K562 (cell line): ENCODE data around the gene EFEMP2. TPM values are rescaled to one million over a fixed set of nuclear protein-coding genes. Genes with fewer than 3 reads are reported as not detected.

ENCODE experiments used
- CBX5 ChIP-seq: IDR thresholded peaks from 2 replicates; pipeline ENCODE4 v1.6.1; 2014; ENCODE audit warnings: low read depth, borderline replicate concordance
- E2F1 ChIP-seq: sonication (generic); formaldehyde crosslinking; IDR thresholded peaks from 2 replicates; pipeline ENCODE4 v1.8.1; 2023; ENCODE audit warnings: mild to moderate bottlenecking, missing genetic modification reagents, moderate library complexity
- HCFC1 ChIP-seq: IDR thresholded peaks from 2 replicates; pipeline ENCODE4 v1.6.1; 2012; ENCODE audit warnings: low read depth, low read length, improper control_type of control experiment
- HNRNPUL1 ChIP-seq: fragments of 200-400 bp; formaldehyde crosslinking; IDR thresholded peaks from 2 replicates; pipeline ENCODE4 v1.6.1; 2017; ENCODE audit warnings: low read length
- KAT8 ChIP-seq: fragments of 450-650 bp; IDR thresholded peaks from 2 replicates; pipeline ENCODE4 v1.6.1; 2016; ENCODE audit warnings: low read depth, mild to moderate bottlenecking
- MAFK ChIP-seq: IDR thresholded peaks from 2 replicates; pipeline ENCODE4 v1.6.1; 2011; ENCODE audit warnings: low read length, improper control_type of control experiment
- MIER1 ChIP-seq: fragments of 450-650 bp; IDR thresholded peaks from 2 replicates; pipeline ENCODE4 v1.6.1; 2016; ENCODE audit warnings: antibody characterized with exemption, mild to moderate bottlenecking, low read depth
- MITF ChIP-seq: IDR thresholded peaks from 2 replicates; pipeline ENCODE4 v1.6.1; 2014; ENCODE audit warnings: antibody characterized with exemption
- NCOA1 ChIP-seq: fragments of 450-650 bp; IDR thresholded peaks from 2 replicates; pipeline ENCODE4 v1.6.1; 2016; ENCODE audit warnings: low read depth
- NFYB ChIP-seq: IDR thresholded peaks from 2 replicates; pipeline ENCODE4 v1.6.1; 2011; ENCODE audit warnings: mild to moderate bottlenecking, moderate library complexity; ENCODE audit not compliant: insufficient read length; ENCODE audit errors: extremely low read depth
- PHB2 ChIP-seq: fragments of 450-650 bp; IDR thresholded peaks from 2 replicates; pipeline ENCODE4 v1.6.1; 2017; ENCODE audit warnings: low read depth
- PHF20 ChIP-seq: fragments of 450-650 bp; IDR thresholded peaks from 2 replicates; pipeline ENCODE4 v1.6.1; 2018; ENCODE audit not compliant: partially characterized antibody
- PKNOX1 ChIP-seq: fragments of 450-650 bp; IDR thresholded peaks from 2 replicates; pipeline ENCODE4 v1.6.1; 2016
- RCOR1 ChIP-seq, 2 experiments: IDR thresholded peaks; 2 replicates each; pipeline ENCODE4 v1.6.1; 2012; ENCODE audit warnings: low read depth in 2 of 2, low read length in 2 of 2, borderline replicate concordance in 1 of 2, improper control_type of control experiment in 1 of 2
- SMAD4 ChIP-seq: fragments of 250-450 bp; sonication (Bioruptor Pico); conservative IDR thresholded peaks from 2 replicates; pipeline ENCODE4 v1.8.0; 2021; ENCODE audit warnings: inconsistent platforms, mild to moderate bottlenecking, moderate library complexity
- TARDBP ChIP-seq: fragments of 450-650 bp; IDR thresholded peaks from 2 replicates; pipeline ENCODE4 v1.6.1; 2016
- TBL1XR1 ChIP-seq, 2 experiments: IDR thresholded peaks; 2 replicates each; pipeline ENCODE4 v1.6.1; 2012; ENCODE audit warnings: improper control_type of control experiment in 2 of 2, low read length in 2 of 2, mild to moderate bottlenecking in 1 of 2
- USF1 ChIP-seq: sonication (generic); formaldehyde crosslinking; IDR thresholded peaks from 2 replicates; pipeline ENCODE4 v1.9.0; 2022; ENCODE audit warnings: mild to moderate bottlenecking, missing genetic modification reagents
- YY1 ChIP-seq, 3 experiments: IDR thresholded peaks; 2 replicates each; pipeline ENCODE4 v1.6.1; 2011; ENCODE audit warnings: low read length in 2 of 3, mild to moderate bottlenecking in 2 of 3, moderate library complexity in 2 of 3, borderline replicate concordance in 1 of 3, control low read depth in 1 of 3, low read depth in 1 of 3; ENCODE audit not compliant: insufficient read depth in 3 of 3, insufficient replicate concordance in 2 of 3, control insufficient read depth in 1 of 3, insufficient read length in 1 of 3; ENCODE audit errors: extremely low read depth in 1 of 3
- polyA plus RNA-seq, 8 experiments: library from polyadenylated mRNA; depleted of rRNA in 4 of 8; stranded (reverse) in 5 of 8; unstranded in 3 of 8; fragments of >200 nt; fragmentation: Nextera tagmentation in 2 of 8; fragmentation: Illumina TruSeq in 1 of 8; extraction: Ambion mirVana in 2 of 8; extraction: Trizol in 1 of 8; gene quantifications; 2 replicates each; pipeline versions ENCODE4 v1.2.1 to v1.2.3, GENCODE V29; 2011 to 2014; ENCODE audit warnings: inconsistent platforms in 1 of 8, missing spikeins in 1 of 8
- total RNA-seq, 7 experiments: library from RNA; depleted of rRNA in 6 of 7; stranded (reverse); fragments of >200 nt in 6 of 7; fragmentation: Illumina TruSeq in 2 of 7; extraction: Trizol in 2 of 7; gene quantifications; 2 replicates each; pipeline versions ENCODE4 v1.2.1 to v1.2.3, GENCODE V29; 2011 to 2021; ENCODE audit warnings: low replicate concordance in 1 of 7
- TF ChIP-seq, protein P1 (sequence below): IDR thresholded peaks from 3 replicates; pipeline ENCODE4 v1.6.1; 2011; ENCODE audit warnings: borderline replicate concordance, mild to moderate bottlenecking; ENCODE audit not compliant: insufficient read length, insufficient read depth
- TF ChIP-seq, protein P2 (sequence below): fragments of 450-650 bp; formaldehyde crosslinking; IDR thresholded peaks from 2 replicates; pipeline ENCODE4 v1.4.0; 2022; ENCODE audit warnings: mild to moderate bottlenecking, moderate library complexity

Gene EFEMP2
- total and polyA plus RNA-seq, 9 of the 15 experiments (the other 6 are each of a cell fraction or from before 2014, with no cell fraction given) = 0.07 to 2.9 (median 0.69) TPM; not detected in 1

- TF ChIP-seq YY1 (IDR thresholded peaks at IDR 0.05; ENCODE audit: borderline replicate concordance in 1 of 3, control insufficient read depth in 1 of 3, extremely low read depth in 1 of 3, insufficient read depth in 3 of 3, insufficient read length in 1 of 3, insufficient replicate concordance in 2 of 3, low read depth in 1 of 3, low read length in 2 of 3) (peak; percentile 32 to 78 (median 66)), USF1 (CRISPR knock-in tag) (no peak; the same call in 1 of the 2 replicates), SMAD4 (CRISPR knock-in tag) (peak; percentile 88), TBL1XR1 (IDR thresholded peaks at IDR 0.05; ENCODE audit: low read length in 2 of 2) (no peak; a peak in 1 of 4 replicates), TARDBP (no peak), CBX5 (no peak), PKNOX1 (peak; percentile 59), PHB2 (no peak), KAT8 (no peak), MIER1 (no peak), NCOA1 (no peak), HCFC1 (no peak), PHF20 (no peak), E2F1 (no peak), MITF (no peak), HNRNPUL1 (no peak), MAFK (no peak), RCOR1 (IDR thresholded peaks at IDR 0.05; ENCODE audit: borderline replicate concordance in 1 of 2, low read depth in 2 of 2, low read length in 2 of 2) (no peak), NFYB (no peak)
- TF ChIP-seq, protein P1, sequence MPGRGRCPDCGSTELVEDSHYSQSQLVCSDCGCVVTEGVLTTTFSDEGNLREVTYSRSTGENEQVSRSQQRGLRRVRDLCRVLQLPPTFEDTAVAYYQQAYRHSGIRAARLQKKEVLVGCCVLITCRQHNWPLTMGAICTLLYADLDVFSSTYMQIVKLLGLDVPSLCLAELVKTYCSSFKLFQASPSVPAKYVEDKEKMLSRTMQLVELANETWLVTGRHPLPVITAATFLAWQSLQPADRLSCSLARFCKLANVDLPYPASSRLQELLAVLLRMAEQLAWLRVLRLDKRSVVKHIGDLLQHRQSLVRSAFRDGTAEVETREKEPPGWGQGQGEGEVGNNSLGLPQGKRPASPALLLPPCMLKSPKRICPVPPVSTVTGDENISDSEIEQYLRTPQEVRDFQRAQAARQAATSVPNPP = no peak
- TF ChIP-seq, protein P2, sequence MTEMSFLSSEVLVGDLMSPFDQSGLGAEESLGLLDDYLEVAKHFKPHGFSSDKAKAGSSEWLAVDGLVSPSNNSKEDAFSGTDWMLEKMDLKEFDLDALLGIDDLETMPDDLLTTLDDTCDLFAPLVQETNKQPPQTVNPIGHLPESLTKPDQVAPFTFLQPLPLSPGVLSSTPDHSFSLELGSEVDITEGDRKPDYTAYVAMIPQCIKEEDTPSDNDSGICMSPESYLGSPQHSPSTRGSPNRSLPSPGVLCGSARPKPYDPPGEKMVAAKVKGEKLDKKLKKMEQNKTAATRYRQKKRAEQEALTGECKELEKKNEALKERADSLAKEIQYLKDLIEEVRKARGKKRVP = peak; percentile 15; the same call in 1 of the 2 replicates
These were observed 18.0 kb upstream of the EFEMP2 start, which contains the start of gene CCDC85B (continued) for GRCh38 chr11:65890324-65891218.
